ENCODE results near the gene SLC10A7. TPM values are rescaled to one million over a fixed set of nuclear protein-coding genes. Genes with fewer than 3 reads are reported as not detected.

SLC10A7 gene
- total and polyA plus RNA-seq, 2 donors (not counting 1 experiment from before 2014, with no cell fraction given), result 5.7 to 18.3 TPM

GRCh38 chr4:146244496-146244895 is 277.2 kb downstream of the SLC10A7 start:
- no peaks in the 10 kb centered on the region for H4K20me1 ChIP-seq (ENCODE audit: control insufficient read depth, insufficient read depth, low read length, poor library complexity, severe bottlenecking)
- H3K9me3 ChIP-seq (ENCODE audit: control extremely low read depth in 1 of 3, control insufficient read depth in 2 of 3, insufficient read depth in 1 of 3, low read length in 2 of 3), result no peaks in the 10 kb centered on the region
- H3K27ac ChIP-seq (ENCODE audit: low read length in 2 of 2), result no peak overlapping the region
- ChIA-PET CTCF (interaction anchor here (0.9 to 1.1 kb wide), 3 partner anchors 31 to 354 kb away, joined by 3 to 5 read pairs (median 4); no protein-coding TSS in a partner anchor), POLR2A (no interaction called here)
- peaks cover 0 to 3% (median 0%) of the 10 kb centered on the region in 4 experiments for H3K27me3 ChIP-seq (replicated peaks in 1 of 4; ENCODE audit: control extremely low read depth in 1 of 4, control insufficient read depth in 3 of 4, insufficient read depth in 4 of 4, low read length in 3 of 4)
- no peaks in the 10 kb centered on the region for H3K79me2 ChIP-seq (ENCODE audit: control insufficient read depth, insufficient read depth, low read length)
- H3K4me1 ChIP-seq (ENCODE audit: control insufficient read depth in 2 of 2, insufficient read depth in 2 of 2, low read length in 2 of 2), result peaks cover 9 to 12% of the 10 kb centered on the region in 2 donors
- H3K4me3 Mint-ChIP-seq, result no peak overlapping the region
- peaks cover 2% of the 10 kb centered on the region for H3K27me3 Mint-ChIP-seq
- H3K9ac ChIP-seq (ENCODE audit: low read length), result no peak overlapping the region
- no peak overlapping the region for H3K4me2 ChIP-seq (replicated peaks; ENCODE audit: low read depth, low read length, poor library complexity, severe bottlenecking)
- intact Hi-C loops (cut with micrococcal nuclease), result no loop called here
- H3K36me3 ChIP-seq (replicated peaks in 1 of 2; ENCODE audit: control extremely low read depth in 1 of 2, control insufficient read depth in 1 of 2, extremely low read depth in 1 of 2, insufficient read depth in 2 of 2, low read length in 1 of 2), result no peaks in the 10 kb centered on the region
- H3K4me3 ChIP-seq (ENCODE audit: control extremely low read depth in 1 of 5, extremely low read depth in 1 of 5, insufficient read depth in 1 of 5, low read depth in 2 of 5, low read length in 4 of 5), result no peak overlapping the region
- peaks cover 18% of the 10 kb centered on the region for H3K4me1 Mint-ChIP-seq
- no peak overlapping the region for H3K27ac Mint-ChIP-seq
- 93% methylated on average over 7 of the region's 9 CpGs for WGBS (ENCODE audit: insufficient coverage)
- ATAC-seq (ENCODE audit: low read depth), result no peak
- no peak for DNase-seq
- TF ChIP-seq EZH2 (IDR thresholded peaks at IDR 0.05; ENCODE audit: borderline replicate concordance, insufficient read depth, low read depth, low read length, poor library complexity, severe bottlenecking) (no peak), CTCF (IDR thresholded peaks at IDR 0.05) (no peak)
- H3K9me3 Mint-ChIP-seq (ENCODE audit: insufficient read depth), result no peaks in the 10 kb centered on the region
- no peak overlapping the region for H2AFZ ChIP-seq (ENCODE audit: insufficient read depth, low read depth, low read length, poor library complexity, severe bottlenecking)

- Histone ChIP-seq H3K9ac (ENCODE audit: low read length) (peak overlapping the region; percentile 32), H2AFZ (ENCODE audit: insufficient read depth, low read depth, low read length, poor library complexity, severe bottlenecking) (peak overlapping the region; percentile 46), H3K27ac (ENCODE audit: low read length in 2 of 2) (no peak overlapping the region), H3K27me3 (replicated peaks in 1 of 4; ENCODE audit: control extremely low read depth in 1 of 4, control insufficient read depth in 3 of 4, insufficient read depth in 4 of 4, low read length in 3 of 4) (peaks cover 0 to 3% (median 0%) of the 10 kb centered on the region in 4 experiments), H4K20me1 (ENCODE audit: control insufficient read depth, insufficient read depth, low read length, poor library complexity, severe bottlenecking) (no peaks in the 10 kb centered on the region), H3K4me1 (ENCODE audit: control insufficient read depth in 2 of 2, insufficient read depth in 2 of 2, low read length in 2 of 2) (peaks cover 9 to 12% of the 10 kb centered on the region in 2 donors), H3K36me3 (replicated peaks in 1 of 2; ENCODE audit: control extremely low read depth in 1 of 2, control insufficient read depth in 1 of 2, extremely low read depth in 1 of 2, insufficient read depth in 2 of 2, low read length in 1 of 2) (no peaks in the 10 kb centered on the region), H3K9me3 (ENCODE audit: control extremely low read depth in 1 of 3, control insufficient read depth in 2 of 3, insufficient read depth in 1 of 3, low read length in 2 of 3) (no peaks in the 10 kb centered on the region), H3K79me2 (ENCODE audit: control insufficient read depth, insufficient read depth, low read length) (no peaks in the 10 kb centered on the region), H3K4me2 (replicated peaks; ENCODE audit: low read depth, low read length, poor library complexity, severe bottlenecking) (peak overlapping the region; percentile 53), H3K4me3 (ENCODE audit: control extremely low read depth in 1 of 5, extremely low read depth in 1 of 5, insufficient read depth in 1 of 5, low read depth in 2 of 5, low read length in 4 of 5) (no peak overlapping the region)
- 83% methylated on average over 17 of the region's 17 CpGs for WGBS (ENCODE audit: insufficient coverage)
- intact Hi-C loops (cut with micrococcal nuclease), result loop anchor here (1.0 to 2.0 kb wide), 2 partner anchors 288 to 673 kb away; no protein-coding TSS in a partner anchor
- ATAC-seq (ENCODE audit: low read depth), result no peak
- Mint-ChIP-seq H3K27me3 (peaks cover 2% of the 10 kb centered on the region), H3K27ac (no peak overlapping the region), H3K9me3 (ENCODE audit: insufficient read depth) (no peaks in the 10 kb centered on the region), H3K4me3 (peak overlapping the region; percentile 20), H3K4me1 (peaks cover 18% of the 10 kb centered on the region)
- ChIA-PET POLR2A (no interaction called here), CTCF (interaction anchor here (0.9 to 1.4 kb wide), 4 partner anchors 31 to 851 kb away, joined by 3 to 5 read pairs (median 4); no protein-coding TSS in a partner anchor)
- no peak for DNase-seq
- no peak for TF ChIP-seq CTCF (IDR thresholded peaks at IDR 0.05)
Measured at GRCh38 chr4:146243883-146244277, 277.9 kb downstream of the SLC10A7 start.

Measured in B cell (primary cell).